ENCODE measurements around the gene CCDC93. TPM values are rescaled to one million over a fixed set of nuclear protein-coding genes. Genes with fewer than 3 reads are reported as not detected.
A peak's percentile ranks its signal among the peaks of the same experiment; 100 is the strongest.

Gene CCDC93
- total RNA-seq, 1 experiment from 2014 or later: 19.9 TPM

DNA sequence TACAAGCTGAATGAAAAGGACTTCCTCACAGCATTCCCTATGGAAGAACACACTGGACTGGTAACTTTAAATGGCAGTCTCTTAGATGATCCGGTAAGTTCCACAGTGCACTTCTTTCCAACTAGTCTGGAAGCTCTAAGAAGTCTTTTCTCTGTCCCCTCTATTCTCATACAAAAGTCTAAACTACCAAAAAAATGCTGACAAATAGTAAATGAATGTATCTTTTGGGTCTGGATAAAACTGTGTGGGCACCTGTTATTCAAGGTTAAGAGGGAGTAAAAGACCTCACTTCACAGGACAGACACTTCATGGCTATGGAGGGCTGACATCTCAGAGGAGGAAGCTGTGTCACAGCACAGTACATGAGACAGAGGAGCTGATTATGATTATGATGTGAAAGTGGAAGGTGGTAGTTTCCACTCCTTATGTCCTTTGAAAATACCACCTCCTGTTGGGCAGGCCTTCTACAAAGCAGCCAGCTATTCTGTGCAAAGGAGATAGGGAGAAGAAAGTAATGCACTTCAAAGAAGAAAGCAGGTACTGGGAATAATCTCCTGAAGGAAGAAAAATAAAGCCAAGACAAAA is 23.9 kb downstream of the CCDC93 start:
- no peak for DNase-seq (ENCODE audit: low read depth)

DNA sequence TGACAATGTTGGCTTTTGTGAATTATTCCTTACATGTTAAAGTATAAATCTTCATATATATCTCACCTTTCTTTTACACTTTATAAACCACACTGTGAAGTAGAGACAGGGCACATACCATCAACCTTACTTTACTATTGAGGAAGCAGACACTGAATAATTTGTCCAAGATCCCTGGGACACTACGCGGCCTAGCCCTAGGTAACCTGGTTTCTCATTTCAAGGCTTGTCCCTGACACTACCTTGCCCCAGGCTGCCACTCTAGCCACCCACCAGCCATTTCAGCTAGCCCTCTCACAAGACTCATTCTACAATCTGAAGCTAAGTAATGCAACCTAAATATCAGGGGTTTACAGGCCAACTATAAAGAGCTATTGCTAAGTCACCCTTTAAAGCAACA is 26.7 kb downstream of the CCDC93 start:
- DNase-seq (ENCODE audit: low read depth): no peak

DNA sequence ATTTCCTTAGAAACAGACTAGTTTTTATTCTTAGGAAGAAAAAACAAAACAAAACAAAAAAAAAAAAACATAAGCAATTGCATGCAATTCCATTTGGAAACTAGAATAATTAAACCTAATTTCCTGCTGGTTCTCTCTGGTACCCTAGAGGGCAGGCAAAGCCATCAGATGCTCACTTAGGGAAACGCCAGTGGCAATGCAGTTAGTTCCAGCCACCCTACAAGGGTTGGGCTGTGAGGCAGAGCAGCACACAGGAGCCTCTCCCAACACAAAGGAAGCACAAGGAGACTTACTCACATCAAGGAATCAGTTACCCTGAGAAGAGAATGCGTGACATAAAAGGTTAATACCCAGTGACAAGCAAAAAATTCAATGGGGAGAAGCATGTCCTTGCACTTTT is 28.8 kb downstream of the CCDC93 start:
- no peak for DNase-seq (ENCODE audit: low read depth)

- DNase-seq (ENCODE audit: low read depth): no peak
These were observed 29.7 kb downstream of the CCDC93 start for GRCh38 chr2:117984208-117984607.

DNA sequence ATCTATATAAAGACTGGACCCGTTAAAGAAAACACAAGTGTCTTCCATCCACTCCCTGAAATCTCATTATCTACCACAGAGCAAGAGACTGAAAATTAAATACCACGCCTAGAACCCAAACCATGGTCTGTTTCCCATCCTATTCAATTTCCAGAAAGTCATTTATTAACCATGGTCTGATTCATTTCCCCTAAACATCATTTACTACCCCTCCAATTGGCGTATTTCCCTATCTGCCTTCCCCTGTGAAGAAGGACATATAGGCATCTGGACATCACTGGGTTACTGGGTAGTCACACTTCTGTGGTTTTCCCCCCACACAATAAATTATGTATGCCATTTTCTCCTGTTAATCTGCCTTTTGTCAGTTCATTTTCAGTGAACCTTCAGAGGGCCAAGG is 30.8 kb downstream of the CCDC93 start:
- DNase-seq (ENCODE audit: low read depth): peak; percentile 50

GRCh38 chr2:117982376-117983033 is 31.4 kb downstream of the CCDC93 start:
- peak; percentile 6 for DNase-seq (ENCODE audit: low read depth)

- no peak for DNase-seq (ENCODE audit: low read depth)
These were observed 32.1 kb downstream of the CCDC93 start for GRCh38 chr2:117981810-117982209.

DNA sequence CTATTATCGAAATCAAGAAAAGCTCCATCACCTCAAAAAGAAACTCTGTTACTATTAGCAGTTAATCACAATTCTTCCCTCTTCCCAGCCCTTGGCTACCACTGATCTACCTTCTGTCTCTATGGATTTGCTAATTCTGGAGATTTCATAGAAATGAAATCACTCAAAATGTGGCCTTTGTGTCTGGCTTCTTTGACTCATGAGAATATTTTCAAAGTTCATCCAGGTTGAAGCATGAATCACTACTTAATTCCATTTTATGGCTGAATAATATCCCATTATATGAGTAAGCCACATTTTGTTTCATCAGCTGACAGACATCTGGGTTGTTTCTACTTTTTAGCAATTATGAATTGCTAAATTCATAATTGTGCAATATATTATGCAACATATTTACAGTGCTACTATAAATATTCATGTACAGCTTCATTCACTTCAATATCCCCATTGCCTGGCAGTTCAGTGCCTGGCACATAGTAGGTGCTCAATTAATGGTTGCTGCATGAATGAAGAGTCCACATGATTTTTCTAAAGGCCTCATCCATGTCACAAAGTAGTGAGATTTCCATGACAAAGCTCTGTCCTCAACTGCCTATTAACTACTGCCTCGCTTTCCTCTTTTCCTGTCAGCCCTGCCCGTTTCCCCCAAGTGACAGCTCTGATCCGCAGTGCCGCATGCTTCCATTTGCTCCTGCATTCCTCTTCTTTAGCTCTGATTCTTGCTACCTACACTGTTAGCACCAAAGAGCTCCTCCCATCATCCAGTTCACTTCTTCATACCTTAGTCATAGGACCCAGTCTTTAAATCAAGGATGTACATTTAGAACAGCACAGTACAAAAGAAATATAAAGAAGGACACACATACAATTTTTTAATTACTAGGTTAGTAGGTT is 32.8 kb downstream of the CCDC93 start:
- peak; percentile 52 for DNase-seq (ENCODE audit: low read depth)

GRCh38 chr2:117979911-117980701 is 33.8 kb downstream of the CCDC93 start:
- peak; percentile 57 for DNase-seq (ENCODE audit: low read depth)

DNA sequence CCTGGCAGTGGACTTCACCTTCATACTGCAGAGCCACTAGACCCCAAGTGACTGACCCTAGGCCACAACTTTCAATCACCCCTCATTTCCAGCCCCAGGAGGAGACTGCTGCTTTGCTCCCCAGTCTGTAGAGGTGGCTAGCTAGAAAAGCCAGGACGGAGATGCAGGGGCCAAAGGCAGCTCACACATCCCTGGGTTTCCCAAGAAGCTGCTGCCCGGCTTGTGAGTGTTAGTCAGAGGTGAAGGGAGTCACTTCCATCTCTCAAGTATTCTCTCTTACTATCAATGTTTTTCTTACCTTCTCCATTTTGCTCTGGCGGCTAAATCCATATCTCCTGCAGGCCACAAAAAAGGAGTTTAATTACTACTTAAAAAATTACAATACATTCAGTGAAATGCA is 36.2 kb downstream of the CCDC93 start:
- no peak for DNase-seq (ENCODE audit: low read depth)

GRCh38 chr2:117976581-117976980 is 37.3 kb downstream of the CCDC93 start:
- DNase-seq (ENCODE audit: low read depth): no peak

DNA sequence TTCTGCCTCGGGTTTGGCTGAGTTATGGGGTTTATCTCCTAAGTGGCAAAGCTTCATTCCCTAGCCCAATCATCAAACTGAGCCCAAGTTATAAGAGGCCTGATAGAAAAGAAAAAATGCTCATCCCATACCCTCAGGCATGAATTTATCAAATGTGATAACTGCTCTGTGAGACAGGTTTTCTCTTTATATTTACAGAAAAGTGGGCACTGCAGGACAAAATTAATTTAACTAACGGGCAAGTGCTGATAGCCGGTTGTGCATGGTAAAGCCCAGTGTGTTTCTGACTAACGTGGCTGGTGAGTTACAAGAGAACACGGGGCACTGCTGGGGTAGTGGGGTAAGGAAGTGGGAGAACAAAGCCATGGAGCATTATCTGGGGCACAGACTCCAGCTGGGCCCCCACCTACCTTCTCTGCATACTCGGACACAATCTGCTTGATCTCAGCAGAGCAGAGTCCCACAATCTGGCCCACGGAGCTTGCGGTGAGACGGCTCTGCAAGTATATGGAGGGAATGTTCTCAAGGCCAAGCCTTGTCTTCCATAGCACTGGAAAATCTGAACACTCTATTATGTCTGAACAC is 40.3 kb downstream of the CCDC93 start:
- no peak for DNase-seq (ENCODE audit: low read depth)

GRCh38 chr2:117972476-117973123 is 41.3 kb downstream of the CCDC93 start:
- no peak for DNase-seq (ENCODE audit: low read depth)

DNA sequence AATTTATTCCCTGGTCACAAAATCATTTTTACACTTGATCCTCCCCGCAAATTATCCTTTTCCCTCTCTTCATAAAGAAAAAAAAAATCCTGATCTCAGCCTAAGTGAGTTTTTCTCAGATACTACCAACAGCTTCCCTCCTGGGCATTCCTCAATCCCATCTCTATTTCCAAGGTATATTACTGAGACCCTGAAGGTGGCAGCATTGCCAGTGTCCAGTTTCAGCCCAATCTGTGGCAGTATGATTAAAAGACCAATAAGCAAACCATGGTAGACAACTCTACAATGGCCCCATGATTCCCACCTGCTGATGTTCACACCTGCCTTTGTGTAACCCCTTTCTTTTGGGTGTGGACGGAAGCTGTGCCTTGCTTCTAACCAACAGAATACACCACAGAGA is 45.1 kb downstream of the CCDC93 start:
- no peak for DNase-seq (ENCODE audit: low read depth)

DNA sequence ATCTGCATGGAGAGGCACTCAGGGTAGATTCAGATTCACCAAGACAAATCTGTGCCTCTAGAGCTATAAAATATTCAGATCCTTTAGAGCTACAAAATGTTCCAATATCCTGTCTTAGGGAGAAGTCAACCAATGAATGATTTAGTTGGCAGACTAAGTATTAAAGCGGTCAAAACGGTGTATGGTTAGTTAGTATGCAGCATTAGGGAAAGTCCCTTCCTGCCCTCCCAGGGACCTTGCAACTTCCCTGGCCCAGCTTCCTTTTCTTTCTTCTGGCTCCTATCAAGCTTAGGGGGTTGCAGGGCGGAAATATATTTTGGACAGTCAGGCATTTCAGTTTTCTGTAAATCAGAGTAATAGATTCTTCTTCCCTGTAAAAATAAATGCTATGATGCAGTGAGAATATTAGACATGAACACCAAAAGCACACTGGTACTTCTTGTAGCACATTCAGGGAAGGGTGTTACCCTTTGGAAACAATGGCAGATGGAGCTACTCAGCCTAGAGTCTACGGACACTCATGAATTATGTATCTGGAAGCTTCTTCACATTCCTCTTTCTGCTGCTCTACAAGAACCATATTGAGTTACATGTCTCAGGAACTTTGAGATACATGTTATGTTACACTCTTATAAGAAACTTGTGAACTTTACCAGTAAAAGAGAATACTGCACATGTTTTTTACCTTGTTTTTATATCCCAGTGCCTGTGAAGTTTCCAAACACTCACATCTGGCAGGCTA is 45.7 kb downstream of the CCDC93 start:
- DNase-seq (ENCODE audit: low read depth): no peak

DNA sequence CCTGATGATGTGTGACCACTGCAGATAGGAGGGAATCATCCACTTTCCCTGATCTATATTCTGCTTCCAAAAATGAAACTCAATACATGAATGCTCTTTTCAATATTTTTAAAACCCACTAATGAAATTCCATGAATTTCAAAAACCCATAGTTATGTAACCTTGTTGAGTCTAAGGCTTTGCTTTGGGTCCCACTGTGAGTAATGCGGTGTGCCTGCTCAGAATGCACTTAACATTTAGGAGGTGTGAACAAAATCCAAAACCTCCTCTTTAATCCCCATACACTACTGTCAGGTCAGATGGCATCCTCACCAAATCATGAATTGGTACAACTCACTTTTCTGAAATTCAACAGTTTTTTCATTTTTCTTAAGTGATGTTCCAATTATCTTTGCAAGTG is 50.4 kb downstream of the CCDC93 start:
- DNase-seq (ENCODE audit: low read depth): no peak

- DNase-seq (ENCODE audit: low read depth): no peak
These were observed 52.7 kb downstream of the CCDC93 start for GRCh38 chr2:117961201-117961600.

DNA sequence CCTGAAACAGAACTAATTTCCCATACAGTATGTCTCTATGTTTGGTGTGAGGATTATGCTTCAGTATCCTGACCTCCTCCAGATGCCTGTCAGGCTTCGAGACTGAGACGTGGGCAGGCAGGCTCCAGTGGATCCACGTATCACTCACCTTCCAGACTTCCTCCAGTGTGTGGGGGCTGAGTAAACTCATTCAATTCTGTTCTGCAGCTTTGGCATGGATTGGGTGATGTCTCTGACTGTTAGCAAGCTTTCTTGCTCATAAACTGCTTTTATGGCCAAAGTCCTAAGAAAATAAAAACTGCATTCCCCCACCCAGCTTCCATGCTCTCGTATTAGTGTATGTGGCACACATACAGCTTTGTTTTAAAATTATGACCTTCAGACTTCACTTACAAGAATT is 53.6 kb downstream of the CCDC93 start:
- no peak for DNase-seq (ENCODE audit: low read depth)

GRCh38 chr2:117958186-117958585 is 55.7 kb downstream of the CCDC93 start:
- no peak for DNase-seq (ENCODE audit: low read depth)

DNA sequence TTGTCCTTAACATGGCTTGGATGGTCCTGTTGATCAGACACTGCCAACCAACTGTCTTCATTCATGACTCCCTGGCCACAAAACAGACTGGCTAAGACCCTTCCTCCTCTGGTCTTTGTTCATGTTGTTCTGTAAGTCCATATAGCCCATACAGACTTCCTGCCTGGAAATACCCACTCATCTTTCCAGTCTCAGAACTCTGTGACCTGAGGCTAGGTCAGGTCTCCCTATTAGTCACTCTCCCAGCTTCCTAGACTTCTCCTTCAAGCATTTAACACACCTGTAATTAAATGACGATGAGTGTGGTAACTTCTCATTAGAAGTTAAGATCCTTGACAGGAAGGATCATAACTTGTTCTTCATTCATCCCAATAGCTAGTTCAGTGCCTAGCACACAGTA is 56.3 kb downstream of the CCDC93 start:
- no peak for DNase-seq (ENCODE audit: low read depth)

Data from Daoy (cell line).